ENCODE data around the gene NTF3.

DNA sequence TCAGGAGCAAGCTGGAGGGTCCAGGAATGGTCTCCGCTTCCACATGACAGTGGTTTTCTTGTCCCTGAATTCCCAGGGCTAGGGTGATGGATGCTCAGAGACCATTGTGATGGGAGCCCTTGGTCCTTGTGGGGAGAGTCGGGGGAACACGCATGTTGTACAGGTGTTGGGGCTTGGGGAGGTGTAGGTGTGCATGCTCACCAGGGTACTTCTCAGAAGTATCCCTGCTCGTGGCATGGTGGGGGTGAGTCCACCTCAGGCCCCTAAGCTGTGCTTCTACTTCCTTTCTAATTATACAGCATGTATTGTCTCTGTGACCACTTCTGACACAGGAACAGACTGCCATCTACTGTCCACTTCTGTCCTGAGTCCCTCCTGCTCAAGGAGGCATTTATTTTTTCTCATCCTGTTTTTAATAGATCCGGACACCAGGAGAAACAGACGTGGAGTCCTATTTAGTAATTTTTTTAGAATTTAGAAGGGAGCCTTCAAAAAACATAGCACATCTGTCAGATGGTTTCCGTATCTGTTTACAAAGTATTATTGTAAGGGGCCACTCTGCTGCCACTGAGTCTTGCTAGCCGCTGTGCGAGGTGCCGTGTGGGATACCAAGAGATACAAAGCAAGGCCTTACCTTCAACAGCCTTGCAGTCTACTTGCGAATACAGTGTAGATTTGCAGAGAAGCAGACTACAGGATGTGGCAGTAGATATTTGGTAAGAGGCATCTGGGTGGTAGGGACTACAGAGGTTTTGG, 10.5 kb downstream of the NTF3 start:
- TF ChIP-seq, protein P1, sequence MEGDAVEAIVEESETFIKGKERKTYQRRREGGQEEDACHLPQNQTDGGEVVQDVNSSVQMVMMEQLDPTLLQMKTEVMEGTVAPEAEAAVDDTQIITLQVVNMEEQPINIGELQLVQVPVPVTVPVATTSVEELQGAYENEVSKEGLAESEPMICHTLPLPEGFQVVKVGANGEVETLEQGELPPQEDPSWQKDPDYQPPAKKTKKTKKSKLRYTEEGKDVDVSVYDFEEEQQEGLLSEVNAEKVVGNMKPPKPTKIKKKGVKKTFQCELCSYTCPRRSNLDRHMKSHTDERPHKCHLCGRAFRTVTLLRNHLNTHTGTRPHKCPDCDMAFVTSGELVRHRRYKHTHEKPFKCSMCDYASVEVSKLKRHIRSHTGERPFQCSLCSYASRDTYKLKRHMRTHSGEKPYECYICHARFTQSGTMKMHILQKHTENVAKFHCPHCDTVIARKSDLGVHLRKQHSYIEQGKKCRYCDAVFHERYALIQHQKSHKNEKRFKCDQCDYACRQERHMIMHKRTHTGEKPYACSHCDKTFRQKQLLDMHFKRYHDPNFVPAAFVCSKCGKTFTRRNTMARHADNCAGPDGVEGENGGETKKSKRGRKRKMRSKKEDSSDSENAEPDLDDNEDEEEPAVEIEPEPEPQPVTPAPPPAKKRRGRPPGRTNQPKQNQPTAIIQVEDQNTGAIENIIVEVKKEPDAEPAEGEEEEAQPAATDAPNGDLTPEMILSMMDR (IDR thresholded peaks at IDR 0.05; ENCODE audit: low read depth, low read length): peak; percentile 47
- TF ChIP-seq POLR2A (IDR thresholded peaks at IDR 0.05; ENCODE audit: extremely low read depth, insufficient read length): no peak
- no peak for TF ChIP-seq MYC (IDR thresholded peaks at IDR 0.05; ENCODE audit: low read depth, low read length)

All from NB4 (cell line).